ENCODE results near the gene CD2. TPM values are rescaled to one million over a fixed set of nuclear protein-coding genes. Genes with fewer than 3 reads are reported as not detected.

Gene CD2
- total RNA-seq, 4 donors from 2014 or later = 9.6 to 36.3 (median 20.9) TPM

- peak in 2 of 3 donors; percentile 52 to 89 for DNase-seq
- TF ChIP-seq CTCF (IDR thresholded peaks at IDR 0.05) (peak; percentile 37 to 80 (median 79)), POLR2A (IDR thresholded peaks at IDR 0.05) (no peak)
- peaks cover 0 to 6% (median 0%) of the 10 kb centered on the region in 4 donors for H3K4me1 ChIP-seq
- no peaks in the 10 kb centered on the region for H3K36me3 ChIP-seq
- H3K4me3 ChIP-seq = no peak overlapping the region
- no peaks in the 10 kb centered on the region for H3K9me3 ChIP-seq
- H3K27me3 ChIP-seq = no peaks in the 10 kb centered on the region
- H3K27ac ChIP-seq = no peak overlapping the region
These were observed 29.4 kb upstream of the CD2 start for GRCh38 chr1:116724765-116725375.

- TF ChIP-seq CTCF (IDR thresholded peaks at IDR 0.05) (no peak), POLR2A (IDR thresholded peaks at IDR 0.05) (no peak)
- Histone ChIP-seq H3K27me3 (no peaks in the 10 kb centered on the region), H3K27ac (no peak overlapping the region), H3K36me3 (no peaks in the 10 kb centered on the region), H3K9me3 (no peaks in the 10 kb centered on the region), H3K4me1 (peaks cover 0 to 6% (median 0%) of the 10 kb centered on the region in 4 donors), H3K4me3 (no peak overlapping the region)
- DNase-seq = no peak
These were observed 28.4 kb upstream of the CD2 start for GRCh38 chr1:116725798-116726197.

DNA sequence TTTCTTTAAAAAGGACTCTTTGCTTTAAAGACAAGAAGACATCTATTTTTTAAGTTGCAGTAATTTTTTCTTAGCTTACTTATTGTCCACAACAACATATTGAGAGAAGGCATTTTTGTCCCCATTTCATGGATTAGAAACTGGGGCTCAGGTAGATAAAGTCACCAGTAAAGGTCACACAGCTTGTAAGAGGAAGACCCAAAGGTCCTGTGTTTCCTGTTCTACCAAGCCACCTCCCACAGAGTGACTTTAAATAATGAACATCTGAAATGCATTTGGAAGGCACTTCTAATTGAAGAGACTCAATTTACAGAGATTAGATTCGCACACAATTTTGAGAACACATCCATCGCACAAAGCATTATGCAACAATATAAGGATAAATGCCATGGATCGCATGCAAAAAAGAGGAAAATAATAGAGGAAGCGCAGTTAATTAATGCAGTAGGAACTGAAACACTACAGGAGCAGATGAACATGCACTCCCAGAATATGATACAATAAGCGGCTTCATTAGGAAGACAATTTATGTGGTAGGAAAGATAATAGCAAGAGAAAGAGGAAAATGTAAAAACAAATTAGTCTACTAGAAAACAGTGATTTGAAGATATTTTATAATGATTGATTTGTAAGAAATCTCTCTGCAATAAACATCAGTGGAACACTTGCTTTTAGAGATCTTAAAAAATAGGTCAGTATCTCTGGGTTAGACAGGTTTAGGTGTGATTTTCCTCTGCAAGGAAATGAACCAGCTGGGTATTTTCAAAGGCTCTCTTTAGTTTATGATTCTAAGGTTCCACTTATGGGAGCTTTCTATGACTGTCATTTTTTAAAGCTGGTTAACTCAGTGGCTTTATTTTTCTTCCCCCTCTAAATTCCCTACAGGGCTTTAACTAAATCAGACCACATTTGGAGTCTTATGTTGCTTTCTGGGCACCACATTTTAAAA, 27.1 kb upstream of the CD2 start:
- H3K27ac ChIP-seq = no peak overlapping the region
- no peak overlapping the region for H3K4me3 ChIP-seq
- no peaks in the 10 kb centered on the region for H3K9me3 ChIP-seq
- TF ChIP-seq POLR2A (IDR thresholded peaks at IDR 0.05) = no peak
- TF ChIP-seq CTCF (IDR thresholded peaks at IDR 0.05) = no peak
- H3K4me1 ChIP-seq = peaks cover 0 to 6% (median 0%) of the 10 kb centered on the region in 4 donors
- no peaks in the 10 kb centered on the region for H3K27me3 ChIP-seq
- no peaks in the 10 kb centered on the region for H3K36me3 ChIP-seq
- DNase-seq = no peak

GRCh38 chr1:116731439-116731838, 22.8 kb upstream of the CD2 start:
- no peak overlapping the region for H3K4me3 ChIP-seq
- no peaks in the 10 kb centered on the region for H3K27me3 ChIP-seq
- no peak for DNase-seq
- TF ChIP-seq CTCF (IDR thresholded peaks at IDR 0.05) = no peak
- TF ChIP-seq POLR2A (IDR thresholded peaks at IDR 0.05) = no peak
- H3K9me3 ChIP-seq = no peaks in the 10 kb centered on the region
- no peaks in the 10 kb centered on the region for H3K36me3 ChIP-seq
- H3K4me1 ChIP-seq = no peaks in the 10 kb centered on the region
- no peak overlapping the region for H3K27ac ChIP-seq

GRCh38 chr1:116732726-116733125, 21.5 kb upstream of the CD2 start:
- no peaks in the 10 kb centered on the region for H3K27me3 ChIP-seq
- H3K36me3 ChIP-seq = no peaks in the 10 kb centered on the region
- no peak overlapping the region for H3K27ac ChIP-seq
- H3K4me3 ChIP-seq = no peak overlapping the region
- no peaks in the 10 kb centered on the region for H3K9me3 ChIP-seq
- H3K4me1 ChIP-seq = peaks cover 0 to 2% (median 0%) of the 10 kb centered on the region in 4 donors
- no peak for DNase-seq
- TF ChIP-seq POLR2A (IDR thresholded peaks at IDR 0.05) (no peak), CTCF (IDR thresholded peaks at IDR 0.05) (no peak)
